Measurements from ENCODE around the gene PDSS2. TPM values are rescaled to one million over a fixed set of nuclear protein-coding genes. Genes with fewer than 3 reads are reported as not detected.
A peak's percentile ranks its signal among the peaks of the same experiment; 100 is the strongest.

PDSS2 gene
- total and polyA plus RNA-seq, 8 donors, result 2.7 to 10.1 (median 6.2) TPM

GRCh38 chr6:107105511-107106116, 353.8 kb downstream of the PDSS2 start:
- no peaks in the 10 kb centered on the region for H3K9me3 ChIP-seq
- no peak for FAIRE-seq
- WGBS, 2 donors, result 87 to 88% methylated on average over 7 of the region's 7 CpGs
- no peaks in the 10 kb centered on the region for H3K27me3 ChIP-seq
- ATAC-seq, result no peak
- DNase-seq, result peak in 1 of 6 donors; percentile 37
- no peak overlapping the region for H3K4me3 ChIP-seq
- intact Hi-C loops (cut with DNase I), result no loop called here
- no peak overlapping the region for H3K27ac ChIP-seq
- no peaks in the 10 kb centered on the region for H3K4me1 ChIP-seq
- no peaks in the 10 kb centered on the region for H3K36me3 ChIP-seq
- no peak for TF ChIP-seq CTCF (IDR thresholded peaks at IDR 0.05)

- ATAC-seq (no peak), DNase-seq (peak in 1 of 6 donors; percentile 20), FAIRE-seq (no peak)
- no peaks in the 10 kb centered on the region for H3K9me3 ChIP-seq
- no peaks in the 10 kb centered on the region for H3K27me3 ChIP-seq
- no peaks in the 10 kb centered on the region for H3K4me1 ChIP-seq
- H3K4me3 ChIP-seq, result no peak overlapping the region
- H3K36me3 ChIP-seq, result no peaks in the 10 kb centered on the region
- intact Hi-C loops (cut with DNase I), result no loop called here
- TF ChIP-seq CTCF (IDR thresholded peaks at IDR 0.05), result no peak
- WGBS, 2 donors, result 89 to 98% methylated on average over 6 of the region's 6 CpGs
- no peak overlapping the region for H3K27ac ChIP-seq
Measured at GRCh38 chr6:107103082-107103481, 356.3 kb downstream of the PDSS2 start.

Other genes with a start within 250 kb of the PDSS2 start
- gene SOBP, start 30.6 kb upstream of the PDSS2 start, total RNA-seq, result 1 to 10 TPM; 1.1 to 3.4 (median 2.0) TPM
- 1 to 10 TPM; 1.7 to 3.5 TPM for gene SOBP, start 30.6 kb upstream of the PDSS2 start, polyA plus RNA-seq